ENCODE data around the gene MID1IP1.

MID1IP1 gene

GRCh38 chrX:38817004-38817703, 15.9 kb downstream of the MID1IP1 start:
- H3K4me3 ChIP-seq (ENCODE audit: low read depth, low read length), result no peak overlapping the region
- TF ChIP-seq, protein P1, sequence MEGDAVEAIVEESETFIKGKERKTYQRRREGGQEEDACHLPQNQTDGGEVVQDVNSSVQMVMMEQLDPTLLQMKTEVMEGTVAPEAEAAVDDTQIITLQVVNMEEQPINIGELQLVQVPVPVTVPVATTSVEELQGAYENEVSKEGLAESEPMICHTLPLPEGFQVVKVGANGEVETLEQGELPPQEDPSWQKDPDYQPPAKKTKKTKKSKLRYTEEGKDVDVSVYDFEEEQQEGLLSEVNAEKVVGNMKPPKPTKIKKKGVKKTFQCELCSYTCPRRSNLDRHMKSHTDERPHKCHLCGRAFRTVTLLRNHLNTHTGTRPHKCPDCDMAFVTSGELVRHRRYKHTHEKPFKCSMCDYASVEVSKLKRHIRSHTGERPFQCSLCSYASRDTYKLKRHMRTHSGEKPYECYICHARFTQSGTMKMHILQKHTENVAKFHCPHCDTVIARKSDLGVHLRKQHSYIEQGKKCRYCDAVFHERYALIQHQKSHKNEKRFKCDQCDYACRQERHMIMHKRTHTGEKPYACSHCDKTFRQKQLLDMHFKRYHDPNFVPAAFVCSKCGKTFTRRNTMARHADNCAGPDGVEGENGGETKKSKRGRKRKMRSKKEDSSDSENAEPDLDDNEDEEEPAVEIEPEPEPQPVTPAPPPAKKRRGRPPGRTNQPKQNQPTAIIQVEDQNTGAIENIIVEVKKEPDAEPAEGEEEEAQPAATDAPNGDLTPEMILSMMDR (conservative IDR thresholded peaks at IDR 0.05; ENCODE audit: low read depth, low read length), result no peak
- DNase-seq (ENCODE audit: low read depth), result peak; percentile 57

DNA sequence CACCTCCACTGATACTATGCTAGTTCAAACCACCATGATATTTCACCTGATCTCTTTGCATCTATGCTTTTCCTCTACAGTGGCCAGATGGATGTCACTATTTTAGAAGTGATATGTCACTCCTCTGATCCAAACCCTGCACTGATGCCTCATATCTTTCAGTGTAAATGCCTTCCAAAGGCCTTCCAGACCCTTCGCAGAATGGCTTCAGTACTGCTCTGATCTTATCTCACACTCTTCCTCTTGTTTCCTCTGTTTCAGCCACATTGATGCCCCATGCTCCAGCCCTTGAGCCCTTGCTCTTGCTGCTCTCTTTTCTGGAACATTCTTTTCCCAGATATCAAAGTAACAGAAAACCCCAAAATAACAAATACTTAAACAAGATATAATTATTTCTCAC, 17.9 kb downstream of the MID1IP1 start:
- no peak overlapping the region for H3K4me3 ChIP-seq (ENCODE audit: low read depth, low read length)
- DNase-seq (ENCODE audit: low read depth), result no peak
- TF ChIP-seq, protein P1 (conservative IDR thresholded peaks at IDR 0.05; ENCODE audit: low read depth, low read length), result no peak

DNA sequence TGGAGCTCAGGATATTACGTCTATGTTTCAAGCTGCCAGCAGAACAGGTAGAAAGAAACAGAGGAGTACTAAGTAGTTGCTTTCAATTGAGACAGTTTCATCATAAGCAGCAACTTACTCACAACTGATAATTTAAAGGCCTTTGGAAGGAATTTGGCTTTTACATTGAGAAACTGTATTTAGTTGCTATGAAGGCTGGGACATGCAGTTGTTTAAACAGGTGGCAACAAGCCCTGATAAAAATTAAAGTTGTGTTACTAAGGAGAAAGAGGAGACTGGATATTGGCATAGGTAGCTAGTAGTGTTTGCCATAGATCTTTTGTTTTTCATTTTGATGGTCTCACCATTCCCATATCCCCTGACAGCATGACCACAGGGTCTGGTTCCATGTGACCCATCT, 18.4 kb downstream of the MID1IP1 start:
- H3K4me3 ChIP-seq (ENCODE audit: low read depth, low read length), result no peak overlapping the region
- TF ChIP-seq, protein P1 (conservative IDR thresholded peaks at IDR 0.05; ENCODE audit: low read depth, low read length), result no peak
- no peak for DNase-seq (ENCODE audit: low read depth)

DNA sequence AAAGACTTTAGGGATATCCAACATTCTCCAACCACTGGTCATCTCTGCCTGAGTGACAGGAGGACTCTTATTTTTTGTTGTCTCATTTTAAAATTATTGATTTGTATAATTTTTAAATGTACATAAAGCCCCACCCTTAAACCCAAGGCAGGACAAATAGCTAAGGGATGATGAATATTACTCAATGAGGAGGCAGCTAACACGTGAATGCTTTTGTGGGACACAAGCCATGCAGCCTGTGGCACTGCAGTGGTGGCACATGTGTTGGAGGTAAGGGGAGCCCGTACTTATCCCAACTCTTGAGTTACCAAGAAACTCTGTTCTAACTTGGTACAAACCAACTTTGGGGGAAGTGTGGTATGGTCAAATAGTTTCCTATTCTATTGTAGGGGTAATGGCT, 19.5 kb downstream of the MID1IP1 start:
- TF ChIP-seq, protein P1 (conservative IDR thresholded peaks at IDR 0.05; ENCODE audit: low read depth, low read length), result no peak
- no peak overlapping the region for H3K4me3 ChIP-seq (ENCODE audit: low read depth, low read length)
- no peak for DNase-seq (ENCODE audit: low read depth)

DNA sequence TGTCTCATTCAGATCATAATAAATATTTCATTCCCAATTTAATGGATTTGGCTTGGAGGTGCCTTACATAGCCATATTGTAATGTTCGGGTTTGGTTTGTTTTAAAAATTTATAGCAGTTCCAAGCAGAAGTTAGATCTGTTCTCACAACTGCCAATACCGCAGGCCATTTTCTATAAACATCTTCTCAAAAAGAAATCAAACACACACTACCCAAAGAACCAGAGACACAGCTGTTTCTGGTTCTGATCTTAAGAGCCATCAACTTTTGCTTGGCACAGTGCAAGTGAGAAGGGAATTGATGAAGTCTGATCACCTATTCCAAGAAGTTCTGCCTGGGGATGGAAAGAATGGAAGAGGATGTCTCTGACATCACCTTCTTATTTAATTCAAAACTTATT, 22.9 kb downstream of the MID1IP1 start:
- H3K4me3 ChIP-seq (ENCODE audit: low read depth, low read length), result no peak overlapping the region
- TF ChIP-seq, protein P1 (conservative IDR thresholded peaks at IDR 0.05; ENCODE audit: low read depth, low read length), result no peak
- no peak for DNase-seq (ENCODE audit: low read depth)

GRCh38 chrX:38831949-38832348, 30.7 kb downstream of the MID1IP1 start:
- TF ChIP-seq, protein P1 (conservative IDR thresholded peaks at IDR 0.05; ENCODE audit: low read depth, low read length), result no peak
- H3K4me3 ChIP-seq (ENCODE audit: low read depth, low read length), result no peak overlapping the region
- no peak for DNase-seq (ENCODE audit: low read depth)

- TF ChIP-seq, protein P1 (conservative IDR thresholded peaks at IDR 0.05; ENCODE audit: low read depth, low read length), result no peak
- DNase-seq (ENCODE audit: low read depth), result no peak
- no peak overlapping the region for H3K4me3 ChIP-seq (ENCODE audit: low read depth, low read length)
These were observed 36.1 kb downstream of the MID1IP1 start for GRCh38 chrX:38837389-38837788.

Data from choroid plexus epithelial cell (primary cell).